ENCODE data around the gene CLDND2.
"Not testable (repeated sequence)": the region's sequence is repeated elsewhere in the genome, so short reads cannot be mapped to it uniquely, and the experiment has no call there.

The CLDND2 gene

GRCh38 chr19:51368366-51369282 lies at the start of gene CLDND2:
Gene CLDND2 (minus strand): TSS chr19:51369003. CDS start chr19:51368577, 426 bp downstream.
- peak; percentile 24 for DNase-seq

- DNase-seq, result no peak
Observed at GRCh38 chr19:51417810-51418157, 49.0 kb upstream of the CLDND2 start.

- DNase-seq, result no peak
Observed at GRCh38 chr19:51417107-51417809, 48.5 kb upstream of the CLDND2 start, which contains the start of gene SIGLEC10. Gene SIGLEC10 (minus strand): TSS chr19:51417642. CDS start chr19:51417581, 61 bp downstream.

GRCh38 chr19:51416422-51416821 lies 47.6 kb upstream of the CLDND2 start:
- not testable (repeated sequence) for DNase-seq

- no peak for DNase-seq
Observed at GRCh38 chr19:51415187-51415586, 46.4 kb upstream of the CLDND2 start.

- DNase-seq, result no peak
Observed at GRCh38 chr19:51410950-51411748, 42.3 kb upstream of the CLDND2 start.

GRCh38 chr19:51407511-51408131 lies 38.8 kb upstream of the CLDND2 start:
- peak; percentile 64 for DNase-seq

- no peak for DNase-seq
Observed at GRCh38 chr19:51402117-51402516, 33.3 kb upstream of the CLDND2 start.

- not testable (repeated sequence) for DNase-seq
Observed at GRCh38 chr19:51399936-51400335, 31.1 kb upstream of the CLDND2 start.

GRCh38 chr19:51399231-51399630 lies 30.4 kb upstream of the CLDND2 start:
- DNase-seq, result no peak

GRCh38 chr19:51398096-51398704 lies 29.4 kb upstream of the CLDND2 start:
- DNase-seq, result peak; percentile 37

- peak; percentile 24 for DNase-seq
Observed at GRCh38 chr19:51397453-51397852, 28.6 kb upstream of the CLDND2 start.

- no peak for DNase-seq
Observed at GRCh38 chr19:51396175-51396574, 27.4 kb upstream of the CLDND2 start.

GRCh38 chr19:51394050-51394836 lies 25.4 kb upstream of the CLDND2 start:
- DNase-seq, result peak; percentile 98

GRCh38 chr19:51392701-51393100 lies 23.9 kb upstream of the CLDND2 start:
- DNase-seq, result no peak

- DNase-seq, result no peak
Observed at GRCh38 chr19:51391073-51391611, 22.3 kb upstream of the CLDND2 start.

GRCh38 chr19:51389143-51389542 lies 20.3 kb upstream of the CLDND2 start:
- no peak for DNase-seq

GRCh38 chr19:51387924-51388389 lies 19.2 kb upstream of the CLDND2 start, which contains the start of gene LIM2:
Gene LIM2 (minus strand): TSS chr19:51387974. CDS start chr19:51387443, 531 bp downstream.
- DNase-seq, result no peak

- DNase-seq, result no peak
Observed at GRCh38 chr19:51386882-51387520, 18.2 kb upstream of the CLDND2 start.

- DNase-seq, result no peak
Observed at GRCh38 chr19:51382004-51382403, 13.2 kb upstream of the CLDND2 start.
